Tongue (tissue), 2 donors: Measurements from ENCODE around the gene KCNMA1. TPM values are rescaled to one million over a fixed set of nuclear protein-coding genes. Genes with fewer than 3 reads are reported as not detected.

Experiments
- DNase-seq: peaks from one replicate; pipeline ENCODE4 v3.0.0-alpha.2; 2015
- total RNA-seq: library from RNA; depleted of rRNA; stranded (reverse); fragments of >200 nt; gene quantifications from one replicate; pipeline ENCODE4 v1.2.3, GENCODE V29; 2014

Gene KCNMA1
- total RNA-seq, 1 donor from 2014 or later: 34.3 TPM

DNA sequence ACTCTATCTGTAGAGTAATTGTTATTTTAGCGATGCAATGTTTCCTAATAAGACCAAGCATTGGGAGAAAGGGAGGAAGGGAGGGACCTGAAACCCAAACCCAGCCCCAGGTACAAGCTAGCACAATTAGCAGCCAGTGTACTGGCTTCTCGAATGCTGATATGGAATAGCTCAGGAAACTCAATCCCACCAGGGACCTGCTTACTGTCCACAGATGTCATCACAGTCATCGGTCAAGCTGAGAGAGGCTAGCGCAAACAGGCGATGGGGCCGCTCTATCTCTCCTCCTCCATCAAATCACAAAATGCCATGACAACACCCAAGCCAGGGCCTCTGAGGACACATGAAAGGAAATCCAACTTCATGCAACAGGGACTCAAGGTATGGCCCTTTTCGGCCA, 192.1 kb downstream of the KCNMA1 start:
- no peak for DNase-seq

DNA sequence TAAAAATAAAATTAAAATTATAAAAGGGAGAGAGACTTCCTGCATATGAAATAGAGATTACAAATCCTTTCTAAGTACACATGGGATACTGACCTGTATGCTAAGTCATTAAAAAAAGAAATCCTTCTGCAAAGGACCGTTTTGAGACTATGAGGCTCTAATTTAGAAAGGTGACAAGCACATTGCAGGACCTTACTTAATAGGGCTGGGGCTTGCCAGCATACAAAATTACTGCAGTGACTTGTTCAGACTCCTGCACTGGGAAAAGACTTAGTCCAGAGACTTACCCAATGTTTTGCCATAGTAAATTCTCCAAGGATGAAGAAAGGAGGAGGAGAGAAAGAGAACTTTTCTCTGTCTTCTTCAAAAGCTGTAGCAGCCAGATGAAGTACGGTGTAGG, 193.6 kb downstream of the KCNMA1 start:
- no peak for DNase-seq

DNA sequence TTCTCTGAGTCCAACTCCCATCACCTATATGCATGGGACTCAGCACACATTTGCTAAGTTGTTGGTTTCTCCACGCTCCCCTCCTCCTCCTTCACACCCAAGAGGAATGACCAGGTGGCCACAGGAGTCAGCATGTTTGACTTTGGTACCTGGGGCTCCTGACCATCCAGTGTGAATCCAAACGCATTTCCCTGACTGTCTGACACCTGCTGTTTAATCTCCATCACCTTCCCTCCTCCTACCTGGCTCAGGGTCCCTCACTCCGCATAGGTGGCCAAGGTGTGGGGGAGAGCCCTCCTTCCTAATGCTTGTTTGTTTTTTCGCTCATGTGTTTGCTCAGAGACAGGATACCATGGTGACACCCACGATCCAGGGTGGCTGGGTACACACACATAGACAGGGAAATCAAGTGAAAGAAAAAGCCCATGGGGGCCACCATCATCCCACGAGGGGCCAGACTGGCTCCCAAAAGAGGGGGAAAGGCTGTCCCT, 194.9 kb downstream of the KCNMA1 start:
- DNase-seq: no peak

DNA sequence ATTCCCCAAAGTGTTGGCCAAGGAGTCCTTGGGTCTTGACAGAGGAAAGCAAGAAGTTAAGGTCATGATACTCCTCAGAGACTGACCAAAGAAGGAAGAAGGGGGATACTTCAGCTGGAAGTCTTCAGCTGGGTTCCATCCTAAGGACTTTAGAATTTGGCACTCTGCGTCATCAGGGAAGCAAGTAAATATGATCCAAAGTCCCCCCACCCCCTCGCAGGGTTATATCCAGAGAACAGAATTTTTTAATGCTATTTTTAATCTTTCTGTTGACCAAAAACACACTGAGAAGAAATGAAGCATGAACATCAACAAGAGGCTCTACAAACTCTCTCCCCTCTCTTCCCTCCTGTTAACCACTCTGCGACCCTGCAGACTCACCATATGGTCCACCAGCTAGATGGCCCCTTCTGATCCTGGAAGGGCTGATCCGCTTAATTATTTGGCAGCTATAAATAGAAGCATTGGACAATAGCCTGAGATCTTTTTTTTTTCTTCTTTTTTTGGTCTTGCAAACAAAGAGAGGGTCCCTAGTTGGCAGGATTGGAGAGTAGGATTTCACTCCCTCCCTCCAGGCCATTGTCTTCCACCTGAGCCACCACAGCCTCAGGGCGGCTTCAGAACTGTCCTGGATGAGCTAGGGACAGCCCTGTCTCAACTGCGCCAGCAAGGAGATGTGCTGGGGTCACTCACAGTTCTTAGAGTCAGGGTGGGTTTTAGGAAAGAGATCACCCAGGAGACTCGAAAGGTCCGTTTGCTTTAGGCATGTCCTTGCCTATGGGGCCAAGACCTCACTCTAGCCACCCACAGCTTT, 196.0 kb downstream of the KCNMA1 start:
- peak; percentile 30 for DNase-seq

DNA sequence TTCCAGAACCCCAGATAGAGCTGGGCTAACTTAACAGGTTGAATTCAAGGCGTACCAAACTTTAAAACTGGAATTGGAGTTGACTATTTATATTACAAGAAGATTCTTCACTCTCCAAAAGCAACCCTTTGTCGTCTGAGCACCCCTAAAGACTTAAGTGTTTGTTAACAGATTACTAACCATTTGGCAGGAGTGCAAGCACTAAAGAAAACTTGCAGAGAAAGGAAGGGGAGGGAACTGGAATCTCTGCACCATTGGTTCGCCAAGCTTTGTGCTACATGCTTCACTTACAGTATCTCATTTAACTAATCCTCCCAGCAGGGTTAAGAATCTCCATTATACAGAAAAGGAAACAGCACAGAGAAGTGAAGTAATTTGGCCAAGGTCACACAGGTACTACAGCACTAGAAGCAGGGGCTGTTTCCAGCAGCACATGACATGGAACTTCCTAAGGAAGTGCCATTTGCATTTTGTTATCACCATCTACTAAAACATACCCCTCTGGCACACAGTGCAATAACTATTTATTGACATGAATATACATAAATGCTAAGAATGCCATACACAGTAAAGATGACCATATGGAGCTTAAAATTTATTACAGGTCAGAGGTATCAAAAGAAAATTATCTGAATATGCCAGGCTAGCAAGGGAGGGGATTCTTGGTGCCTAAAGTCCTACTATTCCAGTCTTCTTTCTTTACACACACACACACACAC, 201.2 kb downstream of the KCNMA1 start:
- DNase-seq: peak; percentile 51

DNA sequence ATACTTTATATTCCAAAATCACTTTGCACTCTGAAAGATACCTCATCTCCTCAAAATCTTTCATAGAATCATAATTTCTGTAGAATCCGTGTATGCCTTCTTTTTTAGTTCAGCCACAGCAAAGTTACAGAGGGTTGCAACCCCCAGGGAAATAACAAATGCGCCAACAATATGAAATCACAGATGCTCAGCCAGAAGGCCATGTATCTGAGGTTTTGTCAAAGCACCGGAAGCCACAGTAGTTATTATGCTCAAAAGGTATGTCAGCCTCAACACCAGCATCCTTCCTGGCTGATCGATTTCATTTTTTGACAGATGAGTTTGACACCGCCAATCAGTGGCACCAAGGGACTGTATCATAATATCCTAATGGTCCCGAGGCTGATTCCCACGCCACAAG, 204.1 kb downstream of the KCNMA1 start:
- DNase-seq: no peak

DNA sequence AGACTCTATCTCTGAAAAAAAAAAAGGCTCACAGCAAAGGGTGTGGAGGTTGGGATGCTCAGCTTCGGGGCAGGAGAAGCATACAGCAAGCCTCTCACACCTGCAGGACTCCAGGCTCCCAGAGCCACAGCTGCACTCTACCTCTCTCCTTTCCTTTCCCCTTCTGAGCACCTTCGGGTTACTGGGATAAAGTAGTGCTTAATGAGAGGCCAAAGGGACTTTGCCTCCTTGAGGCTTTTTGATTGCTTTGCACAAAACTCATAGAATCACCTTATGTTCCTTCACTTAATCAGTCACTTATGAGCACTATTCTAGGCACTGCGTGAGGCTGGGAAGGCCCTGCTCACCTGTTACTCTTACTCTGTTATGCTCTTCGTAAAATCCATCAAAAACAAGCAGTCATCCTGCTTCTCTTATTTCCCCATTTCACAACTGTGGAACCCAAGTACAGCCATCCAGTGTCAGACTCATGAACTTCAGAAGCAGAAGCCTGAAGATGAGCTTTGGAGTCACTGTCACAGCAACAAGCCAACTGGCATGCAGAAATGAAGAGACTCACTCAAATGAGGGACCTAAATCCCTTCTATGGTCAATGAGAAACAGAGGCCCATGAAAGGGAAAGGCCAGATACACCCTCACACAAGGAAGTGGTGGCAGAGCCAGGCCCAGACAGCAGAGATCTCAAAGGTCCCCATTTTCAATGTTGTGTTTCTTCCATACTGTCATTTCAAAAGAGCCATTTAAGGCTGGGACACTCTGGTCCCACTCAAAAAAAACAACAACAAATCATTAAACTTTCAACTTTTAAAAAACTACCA, 205.4 kb downstream of the KCNMA1 start:
- no peak for DNase-seq

DNA sequence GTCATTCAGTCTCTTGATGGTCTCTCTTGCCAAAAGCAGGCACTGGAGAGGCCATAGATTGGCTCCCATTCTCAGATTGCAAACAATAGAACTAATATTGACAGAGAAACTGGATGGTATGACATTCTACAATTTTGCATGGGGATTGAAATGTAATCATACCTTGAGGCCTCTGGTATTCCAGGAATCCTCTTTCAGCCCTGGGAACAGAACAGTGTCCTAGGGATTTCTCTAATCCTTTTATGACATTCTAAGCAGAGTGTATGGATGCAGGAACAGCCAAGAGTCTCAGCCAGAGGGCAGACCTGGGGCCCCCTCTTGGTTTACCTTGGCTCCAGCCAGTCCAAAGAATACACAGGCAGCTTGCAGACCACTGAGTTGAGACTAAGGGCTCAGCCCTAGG, 206.4 kb downstream of the KCNMA1 start:
- DNase-seq: peak; percentile 41

DNA sequence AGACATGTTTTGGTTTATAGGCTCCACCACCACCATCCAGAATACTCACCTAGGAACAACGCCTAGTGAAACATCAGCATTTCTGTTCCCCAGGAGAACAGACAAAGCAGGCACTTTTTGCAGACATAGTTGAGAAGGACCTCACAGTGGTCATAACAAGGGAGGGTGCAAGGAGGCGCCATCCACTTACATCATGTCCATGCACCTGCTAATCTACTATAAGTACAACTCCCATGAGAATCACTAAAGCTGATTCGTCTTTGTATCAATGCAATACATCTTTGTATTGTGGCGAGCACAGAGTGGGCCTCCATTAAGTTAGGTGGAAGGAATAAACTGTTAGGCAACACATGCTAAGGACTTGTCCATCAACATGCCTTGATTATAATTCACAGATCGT, 207.1 kb downstream of the KCNMA1 start:
- no peak for DNase-seq

DNA sequence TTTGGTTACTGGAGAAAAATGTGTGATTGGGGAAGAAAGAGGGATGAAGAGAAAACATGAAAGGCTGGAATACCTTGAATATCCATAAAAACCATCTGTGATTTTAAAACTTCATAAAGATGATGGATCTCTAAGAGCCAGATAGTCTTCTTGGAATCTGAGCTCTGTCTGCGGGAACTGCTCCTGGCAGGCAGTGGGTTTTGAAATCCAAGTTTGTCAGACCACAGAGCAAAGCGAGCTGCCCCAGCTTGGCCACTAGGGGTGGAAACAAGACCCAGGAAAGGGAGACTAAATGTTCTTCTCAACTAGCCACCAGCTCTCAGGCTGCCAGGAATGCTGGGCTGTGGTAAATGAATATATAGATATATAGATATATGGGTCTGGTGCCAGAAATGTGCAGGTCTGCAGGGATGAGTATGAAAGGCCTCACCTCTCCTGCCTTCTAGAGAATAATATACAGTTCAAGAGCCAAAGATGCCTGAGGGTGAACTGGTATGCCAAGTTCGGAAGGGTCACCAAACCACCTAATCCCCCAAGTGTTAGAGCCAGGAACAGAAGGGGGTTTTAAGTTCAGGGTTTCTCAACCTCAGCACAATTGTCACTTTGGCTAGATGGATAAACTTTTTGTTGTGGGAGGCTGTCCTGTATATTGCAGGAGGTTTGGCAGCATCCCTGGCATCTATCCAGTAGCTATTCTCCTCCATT, 208.8 kb downstream of the KCNMA1 start:
- DNase-seq: peak; percentile 70

DNA sequence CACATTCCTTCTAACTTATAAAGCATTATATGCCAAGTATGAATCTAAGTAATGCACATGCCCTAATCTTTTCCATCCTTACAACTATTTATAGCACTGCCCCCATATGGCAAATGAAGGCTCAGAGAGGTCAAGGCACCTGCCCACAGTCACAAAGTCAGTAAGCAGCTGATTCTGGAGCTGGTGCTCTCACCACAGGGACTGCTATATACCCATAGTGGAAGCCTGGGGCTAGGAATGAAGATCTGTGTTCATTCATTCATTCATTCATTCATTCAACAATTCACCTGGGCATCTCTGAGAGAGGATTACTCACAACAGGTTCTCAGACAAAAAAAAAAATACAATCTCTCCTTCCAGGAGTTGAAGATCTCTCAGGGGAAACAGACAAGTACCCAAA, 213.4 kb downstream of the KCNMA1 start:
- DNase-seq: no peak

DNA sequence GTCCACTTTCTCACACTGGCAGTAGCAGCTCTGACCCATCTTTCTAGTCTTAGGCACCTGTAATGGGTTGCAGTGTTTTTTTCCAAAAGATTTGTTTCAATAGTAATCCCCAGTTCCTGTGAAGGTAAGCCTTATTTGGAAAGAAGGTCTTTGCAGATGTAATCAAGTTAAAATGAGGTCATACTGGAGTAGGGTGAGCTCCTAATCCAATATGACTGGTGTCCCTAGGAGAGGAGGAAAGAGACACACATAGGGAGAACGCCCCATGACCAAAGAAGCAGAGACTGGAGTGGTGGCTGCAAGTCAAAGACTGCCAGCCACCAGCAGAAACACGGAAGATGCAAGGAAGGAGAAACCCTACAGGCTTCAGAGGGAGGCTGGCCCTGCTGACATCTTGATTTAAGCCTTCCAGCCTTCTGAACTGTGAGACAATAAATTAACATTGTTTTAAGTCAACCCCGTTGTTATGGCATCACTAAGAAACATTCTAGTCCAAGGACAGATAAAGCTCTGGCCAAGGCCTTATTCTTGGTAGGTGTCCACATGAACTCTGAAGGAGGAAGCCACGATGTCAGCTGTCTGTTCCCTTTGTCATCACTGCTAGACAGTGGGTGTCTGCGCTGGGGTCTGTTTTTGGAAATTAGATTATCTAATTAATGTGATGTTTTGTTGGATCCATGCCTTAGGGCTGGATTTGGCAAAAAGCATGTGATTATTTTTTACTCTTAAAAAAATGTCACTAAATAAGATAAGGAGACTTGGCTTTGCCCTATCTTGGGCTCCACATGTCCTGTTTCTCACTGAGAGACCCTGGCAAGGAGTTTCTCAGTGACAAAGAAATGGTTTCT, 214.9 kb downstream of the KCNMA1 start:
- DNase-seq: no peak

DNA sequence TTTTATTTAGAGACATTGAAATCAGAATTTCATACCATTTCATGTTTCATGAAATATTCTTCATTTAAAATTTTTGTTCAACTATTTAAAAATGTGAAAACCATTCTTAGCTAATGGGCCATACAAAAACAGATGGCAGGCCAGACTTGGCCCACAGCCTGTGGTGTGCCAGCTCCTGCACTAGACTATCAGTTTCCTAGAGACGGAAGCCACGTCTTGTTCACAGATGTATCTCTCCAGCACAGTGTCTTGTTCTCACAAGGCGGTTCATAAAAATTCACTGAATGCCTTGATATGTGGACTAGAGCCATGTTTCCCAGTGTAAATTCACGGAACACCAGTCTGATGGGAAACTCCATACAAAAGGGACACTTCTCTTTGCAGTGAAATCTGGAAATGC, 216.0 kb downstream of the KCNMA1 start:
- DNase-seq: peak; percentile 62

DNA sequence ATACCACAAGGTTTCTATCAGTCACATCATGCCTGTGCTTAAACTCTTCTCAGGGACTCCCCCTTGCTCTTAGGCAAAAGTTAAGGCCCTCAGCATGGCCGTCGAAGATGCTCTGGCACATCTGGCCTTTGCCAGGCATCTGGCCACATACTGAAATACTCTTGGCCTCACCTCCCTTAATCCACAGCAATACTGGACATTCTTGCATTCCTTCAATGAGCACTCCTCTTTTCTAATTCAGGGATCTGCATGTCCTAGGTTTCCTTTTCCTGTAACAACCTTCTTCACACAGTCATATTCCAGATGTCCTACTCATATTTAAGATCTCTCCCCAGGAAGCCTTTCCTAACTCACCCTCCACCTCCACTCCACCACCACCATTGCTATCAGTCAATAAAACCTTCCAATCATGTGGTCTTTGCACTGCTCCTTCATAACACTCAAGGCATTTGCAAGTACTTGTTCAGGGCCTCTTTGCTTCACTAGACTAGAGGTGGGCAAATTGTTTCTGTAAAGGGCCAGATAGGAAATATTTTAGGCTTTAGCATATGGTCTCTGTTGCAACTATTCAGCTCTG, 216.6 kb downstream of the KCNMA1 start:
- no peak for DNase-seq

DNA sequence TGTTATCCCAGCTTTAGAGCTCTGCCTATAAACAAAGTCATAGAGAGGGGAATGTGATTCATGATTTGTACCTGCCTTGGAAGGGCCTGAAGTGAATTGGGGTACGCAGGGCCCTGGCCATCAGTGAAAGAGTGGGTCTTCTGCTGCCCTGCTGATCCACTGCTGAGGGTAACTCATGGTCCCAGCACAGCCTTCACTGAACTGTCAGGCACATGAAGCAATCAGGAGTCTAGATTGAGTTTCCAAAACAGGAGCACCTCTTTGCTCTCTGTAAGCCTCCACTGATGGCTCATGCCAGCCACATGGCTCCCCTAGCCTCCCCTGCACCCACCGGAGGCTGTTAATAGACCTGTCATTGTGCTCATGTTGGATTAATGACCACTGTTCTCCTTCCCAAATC, 217.6 kb downstream of the KCNMA1 start:
- DNase-seq: no peak

DNA sequence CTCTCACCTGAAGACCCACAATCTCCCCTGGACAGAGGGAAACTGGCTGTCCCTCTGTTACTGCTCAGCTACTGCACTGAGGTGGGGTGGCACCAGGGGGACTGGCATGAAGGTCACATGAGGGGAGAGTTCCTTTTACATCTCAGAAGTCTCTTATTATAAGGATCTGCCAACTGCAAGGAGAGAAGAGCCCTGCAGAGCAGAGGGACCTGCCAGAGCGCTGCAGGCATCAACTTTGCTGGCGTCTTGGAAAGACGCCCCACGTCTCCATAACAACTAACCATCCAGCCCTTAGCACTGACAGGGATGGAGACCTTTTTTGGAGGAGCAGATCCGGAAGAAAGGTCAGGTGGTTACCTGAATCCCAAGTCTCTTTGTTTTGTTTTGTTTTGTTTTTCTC, 218.6 kb downstream of the KCNMA1 start:
- DNase-seq: no peak

DNA sequence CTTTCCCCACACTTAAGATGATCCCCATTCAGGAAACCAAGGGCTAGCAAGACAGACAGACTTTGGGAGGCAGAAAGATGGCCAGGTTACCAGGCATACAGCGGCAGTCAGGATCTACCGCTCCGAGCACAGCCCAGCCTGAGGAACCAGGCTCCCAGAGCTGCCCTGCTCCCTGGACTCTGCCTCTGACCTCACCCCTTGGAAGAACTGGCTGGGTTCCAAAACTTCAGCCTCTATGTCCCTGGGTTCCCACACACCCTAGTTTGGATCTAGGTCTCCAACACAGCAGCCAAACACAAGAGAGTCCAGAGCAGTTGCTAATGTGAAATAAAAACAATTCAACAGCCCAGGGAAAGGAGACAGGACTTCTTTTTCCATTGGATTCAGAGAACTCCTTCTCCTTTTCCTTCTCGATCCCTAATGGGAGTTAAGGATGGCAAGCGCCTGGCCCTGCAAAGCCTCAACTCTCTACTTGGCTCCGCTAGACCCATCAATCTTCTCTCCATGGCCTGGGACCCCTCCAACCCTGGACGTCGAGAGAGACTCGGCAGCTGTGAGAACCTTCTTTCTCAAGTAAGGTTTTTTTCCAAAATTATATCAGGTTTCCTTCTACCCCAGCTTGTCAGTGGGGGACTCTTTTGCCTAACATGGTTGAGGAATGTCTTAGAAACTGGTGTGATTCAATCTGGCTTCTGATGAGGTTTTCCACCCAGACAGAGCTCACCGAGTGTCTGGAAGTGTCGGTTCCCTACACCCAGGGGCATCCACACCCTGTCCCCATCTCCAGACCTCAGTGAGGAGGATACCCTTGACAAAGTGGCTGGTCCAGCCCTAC, 219.6 kb downstream of the KCNMA1 start:
- DNase-seq: peak; percentile 78

DNA sequence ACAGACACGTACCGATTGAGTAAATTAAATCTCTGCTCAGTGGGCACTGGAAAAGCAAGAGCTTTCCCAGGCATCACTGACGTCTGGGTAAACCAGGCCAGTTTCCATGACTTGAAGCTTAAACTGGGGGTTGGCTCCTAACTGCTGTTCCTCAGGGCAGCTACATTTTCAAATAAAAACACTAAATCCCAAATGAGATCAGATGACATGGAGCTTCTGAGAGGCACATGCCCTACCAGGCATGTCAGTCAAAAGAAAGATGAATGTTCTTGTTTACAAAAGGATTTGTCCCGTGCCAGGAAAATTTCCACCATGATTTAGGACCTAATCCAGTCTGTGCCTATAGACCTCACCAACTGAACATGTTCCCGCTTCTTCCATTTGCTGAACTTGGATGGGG, 220.2 kb downstream of the KCNMA1 start:
- DNase-seq: peak; percentile 64

DNA sequence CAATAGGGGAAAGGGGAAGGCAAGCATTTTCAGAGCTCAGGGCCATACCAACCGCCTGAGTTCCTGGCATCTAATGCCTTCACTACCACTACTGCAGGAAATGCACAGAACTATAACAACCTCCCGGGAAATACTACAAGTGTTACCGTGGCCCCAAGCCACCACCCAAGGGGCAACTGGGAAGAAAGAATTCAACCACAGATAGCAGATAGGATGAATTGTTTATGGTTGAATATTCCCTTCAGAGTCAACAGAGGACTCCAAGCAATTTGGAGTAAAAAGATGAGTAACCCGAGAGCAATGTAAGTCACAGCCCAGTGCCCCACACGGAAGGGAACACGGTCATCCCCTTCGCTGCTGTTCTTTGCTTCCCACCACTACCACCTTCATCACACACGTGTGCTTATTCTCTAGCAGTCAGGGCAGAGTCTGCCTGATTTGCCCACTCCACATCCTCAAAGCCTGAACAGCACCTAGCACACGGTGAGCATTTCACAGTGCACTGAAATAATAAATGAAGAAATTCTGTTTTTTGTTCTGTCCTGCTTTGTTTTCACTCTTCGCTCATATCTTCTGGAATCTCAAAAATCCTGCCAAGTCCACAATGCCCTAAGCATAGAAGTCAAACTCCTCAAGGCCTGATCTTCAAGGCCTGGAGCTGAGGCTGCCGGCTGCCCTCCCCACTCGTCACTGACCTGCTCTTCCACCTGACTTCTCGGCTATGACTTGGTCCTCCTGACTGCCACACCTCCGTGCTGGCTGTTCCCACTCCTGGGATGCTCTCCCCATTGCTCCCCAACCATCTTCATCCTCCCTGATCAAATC, 221.1 kb downstream of the KCNMA1 start:
- DNase-seq: no peak
